GM19025 (cell line): ENCODE results near the gene TP53TG3C.
"Not testable (repeated sequence)": the region's sequence is repeated elsewhere in the genome, so short reads cannot be mapped to it uniquely, and the experiment has no call there.

ENCODE experiments used
- ATAC-seq: cut with Tn5 transposase; IDR thresholded peaks from one replicate; pipeline ENCODE4 v1.9.1; 2021; ENCODE audit warnings: mild to moderate bottlenecking, low read depth, moderate library complexity; ENCODE audit not compliant: unreplicated experiment

The TP53TG3C gene, protein sequence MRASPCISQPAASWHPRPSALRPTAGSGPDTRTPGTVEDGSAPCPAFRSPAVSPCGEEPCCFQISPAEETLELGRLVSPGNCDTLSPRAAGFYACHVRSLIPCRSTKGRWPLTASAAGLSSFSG

DNA sequence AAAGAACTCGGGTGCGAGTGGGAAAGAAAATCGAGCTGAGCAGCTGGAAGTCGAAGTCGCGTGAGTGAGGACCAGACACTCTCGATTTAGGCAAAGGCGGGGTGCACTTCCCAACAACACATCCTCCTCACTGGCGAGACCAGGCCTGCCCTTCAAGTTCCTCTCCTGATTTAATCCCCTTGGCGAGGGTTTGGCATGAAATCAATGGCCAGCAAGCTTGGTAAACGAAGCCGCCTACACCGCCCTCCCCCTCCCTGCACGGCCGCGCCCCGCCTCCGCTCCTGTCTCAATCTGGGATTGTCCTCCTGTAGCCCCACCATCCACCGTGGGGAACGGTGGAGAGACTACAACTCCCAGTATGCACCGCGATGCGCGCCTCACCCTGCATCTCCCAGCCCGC, at the start of gene TP53TG3C:
Gene TP53TG3C (plus strand): TSS at position 301 of the 400 bp plus-strand sequence. CDS start 68 bp downstream, at position 369.
- not testable (repeated sequence) for ATAC-seq
